SKM-1 (cell line): Measurements from ENCODE around the gene CHST11.
"Not testable (repeated sequence)": the region's sequence is repeated elsewhere in the genome, so short reads cannot be mapped to it uniquely, and the experiment has no call there.

ENCODE experiments used
- DNase-seq: peaks from one replicate; lab custom pipeline; 2025; ENCODE audit not compliant: unreplicated experiment; lab: John Stamatoyannopoulos, UW

The CHST11 gene

DNA sequence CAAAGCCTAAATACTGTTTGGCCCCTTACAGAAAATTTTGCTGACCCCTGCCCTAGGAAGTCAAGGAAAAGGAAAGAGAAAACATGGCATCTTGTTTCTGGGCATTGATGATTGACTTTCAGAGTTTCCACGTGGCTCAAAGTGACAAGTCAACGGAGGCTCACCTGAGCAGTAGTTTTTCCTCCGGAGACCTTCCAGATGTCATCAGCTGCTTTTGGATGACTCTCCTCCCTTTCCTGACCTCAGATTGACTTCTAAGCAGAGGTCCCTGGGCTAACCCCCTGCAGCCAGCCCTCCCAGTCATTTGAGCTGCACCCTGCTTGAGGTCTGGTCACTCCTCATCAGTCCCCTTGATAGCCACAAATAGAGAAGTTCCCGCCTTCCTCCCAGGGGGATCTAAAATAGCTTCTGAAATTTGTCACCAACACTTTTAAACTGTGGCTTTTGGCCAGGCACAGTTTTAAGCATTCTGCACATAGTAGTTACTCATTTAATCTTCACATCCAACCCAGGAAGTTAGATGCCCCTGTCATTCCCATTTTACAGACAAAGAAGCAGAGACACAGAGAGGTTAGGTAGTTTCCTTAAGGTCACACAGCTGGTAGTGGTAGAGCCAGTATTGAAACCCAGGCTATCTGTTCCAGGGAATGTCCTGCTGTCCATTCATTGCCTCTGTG, 143.4 kb downstream of the CHST11 start:
- DNase-seq = no peak

- no peak for DNase-seq
Measured at GRCh38 chr12:104600790-104601739, 144.3 kb downstream of the CHST11 start.

- DNase-seq = no peak
Measured at GRCh38 chr12:104602406-104602805, 145.7 kb downstream of the CHST11 start.

- DNase-seq = no peak
Measured at GRCh38 chr12:104602896-104603295, 146.1 kb downstream of the CHST11 start.

- DNase-seq = no peak
Measured at GRCh38 chr12:104603545-104603973, 146.8 kb downstream of the CHST11 start.

GRCh38 chr12:104604070-104604994, 147.6 kb downstream of the CHST11 start:
- DNase-seq = peak; percentile 7

DNA sequence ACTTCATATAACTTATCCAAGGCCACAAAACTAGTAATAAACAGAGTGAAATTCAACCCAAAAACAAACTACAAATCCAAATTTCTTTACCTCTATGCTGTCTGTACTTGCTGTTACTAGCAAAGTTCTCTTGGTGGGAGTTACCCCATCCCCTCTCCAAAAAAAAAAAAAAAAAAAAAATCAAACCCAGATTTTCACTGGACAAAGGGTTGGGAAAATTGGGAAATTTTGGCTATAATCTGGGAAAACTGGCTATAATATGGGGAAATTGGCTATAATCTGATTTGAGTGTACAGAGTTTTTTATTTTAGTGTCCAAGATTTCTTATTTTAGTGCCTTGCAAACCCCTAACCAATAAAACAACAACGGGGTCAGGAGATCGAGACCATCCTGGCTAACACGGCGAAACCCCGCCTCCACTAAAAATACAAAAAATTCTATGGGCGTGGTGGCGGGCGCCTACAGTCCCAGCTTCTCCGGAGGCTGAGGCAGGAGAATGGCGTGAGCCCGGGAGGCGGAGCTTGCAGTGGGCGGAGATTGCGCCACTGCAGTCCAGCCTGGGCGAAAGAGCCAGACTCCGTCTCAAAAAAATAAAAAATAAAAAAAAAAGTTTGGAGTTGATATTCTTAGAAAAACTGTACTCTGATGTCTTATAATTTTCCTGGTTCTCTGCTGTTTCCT, 148.4 kb downstream of the CHST11 start:
- DNase-seq = no peak

DNA sequence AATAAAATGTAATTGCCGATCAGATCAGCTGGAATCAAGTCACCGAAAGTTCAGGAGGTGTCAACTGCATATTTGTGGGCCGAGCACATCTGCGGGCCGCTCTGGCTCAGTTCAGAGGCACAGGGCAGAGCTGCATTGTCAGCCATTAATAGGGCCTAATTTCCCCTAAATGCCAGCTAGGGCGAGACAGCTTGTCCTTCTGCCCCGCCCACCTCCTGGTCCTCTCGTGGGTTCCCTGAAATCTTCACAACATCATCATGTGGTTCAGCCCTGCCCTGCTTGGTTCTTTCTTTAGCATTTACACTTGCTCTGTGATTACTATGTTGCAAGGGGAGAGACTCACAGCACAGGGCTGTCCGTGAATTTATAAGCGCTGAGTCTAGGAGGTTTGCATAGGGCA, 148.9 kb downstream of the CHST11 start:
- no peak for DNase-seq

DNA sequence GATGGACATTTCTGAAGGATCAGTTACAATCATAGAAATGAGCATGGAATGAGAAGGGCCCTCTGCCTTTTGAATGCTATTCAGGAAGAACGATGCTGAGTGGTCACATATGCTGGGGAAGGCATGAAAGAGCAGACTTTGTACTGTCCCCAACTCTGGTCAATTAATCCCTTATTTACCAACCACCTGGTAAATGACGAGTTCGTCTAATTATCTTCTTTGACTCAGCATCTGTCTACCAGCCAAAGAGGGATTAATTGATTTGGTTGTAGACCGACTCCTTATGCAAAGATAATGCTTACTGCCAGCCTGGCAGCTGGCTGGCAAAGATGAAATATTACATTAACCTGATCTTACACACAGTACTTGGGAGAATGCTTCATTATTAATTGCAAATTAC, 152.2 kb downstream of the CHST11 start:
- no peak for DNase-seq

- no peak for DNase-seq
Measured at GRCh38 chr12:104609445-104609844, 152.7 kb downstream of the CHST11 start.

DNA sequence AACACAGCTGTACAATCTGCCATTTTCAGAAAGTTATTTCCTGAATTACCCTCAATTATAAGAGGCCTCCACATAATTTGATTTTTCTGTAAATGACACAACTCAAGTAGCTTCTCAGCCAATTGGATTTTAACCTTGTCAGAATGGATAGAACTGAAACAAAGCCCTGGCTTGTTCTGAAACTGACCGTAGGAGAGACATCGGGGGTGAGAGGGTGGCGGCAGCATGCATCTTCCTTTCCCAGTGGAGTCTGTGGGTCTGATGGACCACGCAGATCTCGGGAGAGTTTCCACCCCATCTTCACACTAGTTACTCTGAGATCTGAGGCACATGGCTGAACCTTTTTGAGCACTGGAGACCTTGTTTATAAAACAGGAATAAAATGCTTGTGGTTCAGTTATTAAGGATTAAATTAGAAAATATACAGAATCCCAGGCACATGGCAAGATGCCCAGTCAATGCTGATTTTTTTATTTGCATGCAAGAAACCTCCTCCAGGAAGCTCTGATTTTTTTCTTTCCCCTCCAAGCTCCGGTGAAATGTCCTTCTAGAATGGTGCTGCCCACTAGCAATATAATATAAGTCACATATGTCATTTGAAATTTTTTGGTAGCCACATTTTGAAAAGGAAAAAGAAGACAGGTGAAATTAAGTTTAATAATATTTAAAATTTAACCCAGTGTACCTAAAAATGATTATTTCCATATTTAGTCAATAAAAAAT, 153.9 kb downstream of the CHST11 start:
- no peak for DNase-seq

- DNase-seq = no peak
Measured at GRCh38 chr12:104611671-104612070, 154.9 kb downstream of the CHST11 start.

GRCh38 chr12:104613372-104613771, 156.6 kb downstream of the CHST11 start:
- not testable (repeated sequence) for DNase-seq

DNA sequence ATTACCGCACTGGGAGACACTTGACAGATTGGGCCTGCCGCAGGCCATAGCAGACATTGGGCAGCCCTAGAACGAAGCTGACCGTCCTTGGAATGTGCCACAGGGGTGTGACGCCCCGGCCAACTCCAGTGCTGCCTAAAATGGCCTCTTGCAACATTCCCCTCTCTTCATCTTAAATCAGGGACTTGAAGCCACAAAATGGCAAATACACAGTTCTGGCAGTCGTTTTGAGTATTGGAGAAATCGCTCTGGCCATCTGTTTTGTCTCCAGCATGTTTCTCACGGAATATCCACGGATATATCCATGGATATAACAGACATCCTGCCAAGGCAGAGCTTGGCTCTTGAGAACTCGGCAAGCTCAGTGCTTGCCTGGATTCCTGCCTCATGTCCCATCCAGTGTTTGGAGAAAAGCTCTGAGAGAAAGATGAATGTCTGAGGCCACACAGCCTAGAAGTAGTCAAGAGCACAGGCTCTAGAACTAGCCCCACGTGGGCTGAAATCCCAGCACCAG, 158.4 kb downstream of the CHST11 start:
- no peak for DNase-seq

- DNase-seq = no peak
Measured at GRCh38 chr12:104618691-104619090, 161.9 kb downstream of the CHST11 start.

DNA sequence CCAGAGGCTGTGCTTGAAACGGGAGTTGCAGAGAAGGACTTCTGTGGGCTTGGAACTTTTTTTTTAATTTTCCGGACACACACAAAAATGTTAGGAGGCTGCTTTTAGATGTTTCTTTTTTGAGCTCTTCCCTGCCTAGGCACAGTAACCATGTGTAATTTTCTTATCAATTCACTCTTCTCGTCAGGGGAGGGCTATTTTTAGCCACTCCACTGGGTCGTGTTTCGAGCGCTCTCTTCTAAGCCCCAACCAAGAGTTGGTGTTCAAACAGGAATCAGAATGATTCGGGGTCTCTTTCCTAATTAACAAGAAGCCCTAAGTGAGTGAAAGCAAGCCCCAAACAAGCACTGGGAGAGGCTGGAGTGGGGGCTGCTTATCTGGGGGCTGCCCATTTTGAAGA, 162.6 kb downstream of the CHST11 start:
- DNase-seq = no peak

DNA sequence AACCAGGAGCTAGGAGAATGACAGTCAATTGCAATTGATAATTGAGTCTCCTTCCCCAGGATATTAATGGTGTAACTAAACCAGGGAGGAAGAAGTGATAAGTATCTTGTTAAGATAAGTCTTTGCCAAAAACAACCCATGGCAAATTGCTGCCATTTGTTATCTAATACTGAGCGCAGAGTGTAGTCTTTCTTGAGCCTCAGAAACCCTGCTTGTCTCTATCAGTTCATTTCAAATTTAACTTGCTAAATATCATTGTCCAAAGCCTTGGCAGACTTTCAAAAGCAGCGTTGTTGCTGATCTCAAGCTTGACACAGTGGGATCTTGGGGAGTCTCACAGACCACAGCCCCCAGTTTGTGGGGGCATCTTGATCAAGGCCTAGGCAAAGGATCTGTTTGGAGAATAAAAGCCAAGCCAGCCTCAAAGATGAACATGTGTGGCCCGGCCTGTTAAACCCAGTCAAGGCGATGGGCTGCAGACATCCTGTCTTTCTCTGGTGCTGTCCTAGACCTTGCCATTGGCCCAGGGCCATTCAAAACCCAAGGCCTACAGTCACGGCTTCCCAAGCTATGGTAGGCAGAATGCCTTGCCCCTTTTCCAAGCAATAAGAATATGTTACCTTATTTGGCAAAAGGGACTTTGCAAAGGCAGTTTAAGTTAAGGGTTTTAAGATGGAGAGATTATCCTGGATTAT, 164.2 kb downstream of the CHST11 start:
- DNase-seq = no peak

DNA sequence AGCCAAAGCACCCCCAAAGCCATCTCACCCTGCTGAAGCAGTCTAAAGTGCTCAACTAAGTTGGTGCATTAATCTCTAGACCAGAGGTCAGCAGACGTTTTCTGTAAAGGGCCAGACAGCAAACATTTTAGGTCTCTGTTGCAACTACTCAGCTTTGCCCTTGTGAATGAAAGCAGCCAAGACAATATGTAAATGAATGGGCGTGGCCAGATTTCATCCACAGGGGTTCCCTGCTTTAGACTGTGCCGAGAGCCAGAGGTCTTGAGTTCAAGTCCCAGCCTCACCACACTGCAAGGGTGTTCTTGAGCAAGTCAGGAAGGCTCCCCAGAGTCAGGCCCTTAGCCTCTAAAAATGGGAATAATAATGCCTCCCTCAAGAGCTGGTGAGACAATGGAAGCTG, 166.2 kb downstream of the CHST11 start:
- DNase-seq = no peak

- DNase-seq = no peak
Measured at GRCh38 chr12:104623883-104624282, 167.1 kb downstream of the CHST11 start.
